WTC11 (cell line): Measurements from ENCODE around the gene SLC30A2. TPM values are rescaled to one million over a fixed set of nuclear protein-coding genes. Genes with fewer than 3 reads are reported as not detected.
A peak's percentile ranks its signal among the peaks of the same experiment; 100 is the strongest.

Experiments used
- ATAC-seq: fragments of 200-7000 bp; cut with Tn5 transposase; 2 replicates; pipeline ENCODE4 v1.10.0; 2021; ENCODE audit warnings: mild to moderate bottlenecking, moderate library complexity
- CTCF ChIA-PET: fragments of 300-600 bp; sonication (Branson Sonifier 250); formaldehyde crosslinking; loops from one replicate; lab custom pipeline; 2021; ENCODE audit warnings: antibody characterized with exemption; lab: Charles Lee
- POLR2A ChIA-PET: fragments of 350-600 bp; sonication (Branson Sonifier 250); formaldehyde crosslinking; loops from one replicate; lab custom pipeline; 2021; ENCODE audit warnings: antibody characterized with exemption; lab: Charles Lee
- DNase-seq: peaks from one replicate; pipeline ENCODE4 v3.0.0; 2021; ENCODE audit warnings: low spot score
- H3K27ac Mint-ChIP-seq: 2 replicates; pipeline ENCODE4 v1.8.0; 2021; ENCODE audit warnings: mixed read lengths
- H3K27me3 Mint-ChIP-seq: 2 replicates; pipeline ENCODE4 v1.8.0; 2021; ENCODE audit warnings: low read depth, mild to moderate bottlenecking, moderate library complexity, mixed read lengths
- H3K36me3 Mint-ChIP-seq: 2 replicates; pipeline ENCODE4 v1.8.0; 2021; ENCODE audit warnings: mixed read lengths
- H3K4me1 Mint-ChIP-seq: 2 replicates; pipeline ENCODE4 v1.8.0; 2022; ENCODE audit warnings: mixed read lengths
- H3K4me3 Mint-ChIP-seq: 2 replicates; pipeline ENCODE4 v1.8.0; 2021; ENCODE audit warnings: mild to moderate bottlenecking, moderate library complexity, mixed read lengths
- H3K9me3 Mint-ChIP-seq: 2 replicates; pipeline ENCODE4 v1.8.0; 2021; ENCODE audit warnings: mixed read lengths
- CBFB ChIP-seq: sonication (generic); formaldehyde crosslinking; IDR thresholded peaks from 2 replicates; pipeline ENCODE4 v1.8.1; 2022; ENCODE audit warnings: mild to moderate bottlenecking, low read depth, missing genetic modification reagents
- FOXK1 ChIP-seq: sonication (generic); formaldehyde crosslinking; IDR thresholded peaks from 2 replicates; pipeline ENCODE4 v1.8.0; 2022; ENCODE audit warnings: mild to moderate bottlenecking, moderate library complexity, missing genetic modification reagents
- MYBL2 ChIP-seq: sonication (generic); formaldehyde crosslinking; IDR thresholded peaks from 2 replicates; pipeline ENCODE4 v1.8.1; 2023; ENCODE audit warnings: mild to moderate bottlenecking, moderate library complexity, missing genetic modification reagents
- NFYB ChIP-seq: sonication (generic); formaldehyde crosslinking; conservative IDR thresholded peaks from 2 replicates; pipeline ENCODE4 v1.8.0; 2022; ENCODE audit warnings: low read depth, missing genetic modification reagents
- total RNA-seq: library from RNA; stranded (reverse); gene quantifications from 3 replicates; pipeline ENCODE4 v1.2.3, GENCODE V29; 2021
- TF ChIP-seq, protein P1 (sequence below): sonication (generic); formaldehyde crosslinking; IDR thresholded peaks from 2 replicates; pipeline ENCODE4 v1.8.1; 2023; ENCODE audit warnings: mild to moderate bottlenecking, missing genetic modification reagents, borderline replicate concordance
- TF ChIP-seq, protein P2 (sequence below): sonication (generic); formaldehyde crosslinking; IDR thresholded peaks from 2 replicates; pipeline ENCODE4 v1.8.1; 2023; ENCODE audit warnings: mild to moderate bottlenecking, moderate library complexity, missing genetic modification reagents
- TF ChIP-seq, protein P3 (sequence below): sonication (generic); formaldehyde crosslinking; IDR thresholded peaks from 2 replicates; pipeline ENCODE4 v1.8.0; 2022; ENCODE audit warnings: missing genetic modification reagents
- TF ChIP-seq, protein P4 (sequence below): sonication (generic); formaldehyde crosslinking; IDR thresholded peaks from 2 replicates; pipeline ENCODE4 v1.8.1; 2022; ENCODE audit warnings: mild to moderate bottlenecking, moderate library complexity, missing genetic modification reagents

The SLC30A2 gene
- total RNA-seq, 1 experiment from 2014 or later, result 0.15 TPM

DNA sequence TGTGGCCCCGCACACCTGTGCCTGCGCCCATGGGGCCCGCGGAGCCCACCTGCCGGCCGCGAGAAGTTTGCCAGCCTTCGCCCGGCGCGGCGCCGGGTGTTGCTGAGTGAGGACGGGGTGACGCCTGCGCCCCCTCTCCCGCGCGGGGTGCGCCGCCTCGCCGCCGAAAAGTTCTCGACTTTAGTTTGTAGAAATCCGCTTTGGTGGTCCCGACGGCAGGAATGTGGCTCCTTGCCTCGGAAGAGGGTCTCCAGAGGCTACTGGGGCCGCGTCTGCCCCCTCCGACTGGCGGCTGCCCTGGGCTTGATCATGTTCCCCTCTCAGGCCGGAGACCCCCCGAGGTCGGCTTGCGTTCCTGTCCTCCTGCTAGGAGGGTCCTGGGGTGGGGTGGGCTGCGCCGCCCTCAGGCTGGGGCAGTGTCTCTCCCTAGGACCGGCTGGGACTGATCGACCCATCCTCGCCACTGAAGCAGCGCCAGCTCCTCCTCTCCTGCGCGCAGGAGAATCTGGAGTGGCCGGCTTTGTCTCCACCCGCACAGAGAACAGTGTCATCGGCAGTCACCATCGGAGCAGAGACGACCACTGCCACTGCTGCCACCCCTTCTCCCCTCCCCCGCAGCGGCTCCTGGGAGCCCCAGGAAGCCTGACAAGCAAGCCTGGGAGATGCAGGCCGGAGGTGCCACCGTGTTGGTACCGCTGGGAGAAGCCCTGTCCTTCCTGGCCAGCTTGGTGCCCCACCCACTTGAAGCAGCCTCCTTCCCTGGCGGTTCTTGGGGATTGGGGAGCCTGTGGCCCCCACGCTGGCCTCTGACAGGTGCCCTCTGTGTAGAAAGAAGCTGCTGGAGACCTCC lies 553 bp upstream of the SLC30A2 start:
- ChIA-PET CTCF (interaction anchor here (0.8 to 3.7 kb wide), 7 partner anchors 7 to 189 kb away, joined by 3 to 55 read pairs (median 3); partner anchors contain the start of gene ZNF593), POLR2A (interaction anchor here (0.7 kb wide), 1 partner anchor 28 kb away, joined by 3 read pairs; no protein-coding TSS in a partner anchor)
- H3K27me3 Mint-ChIP-seq, result peaks cover 100% of the 10 kb centered on the region

DNA sequence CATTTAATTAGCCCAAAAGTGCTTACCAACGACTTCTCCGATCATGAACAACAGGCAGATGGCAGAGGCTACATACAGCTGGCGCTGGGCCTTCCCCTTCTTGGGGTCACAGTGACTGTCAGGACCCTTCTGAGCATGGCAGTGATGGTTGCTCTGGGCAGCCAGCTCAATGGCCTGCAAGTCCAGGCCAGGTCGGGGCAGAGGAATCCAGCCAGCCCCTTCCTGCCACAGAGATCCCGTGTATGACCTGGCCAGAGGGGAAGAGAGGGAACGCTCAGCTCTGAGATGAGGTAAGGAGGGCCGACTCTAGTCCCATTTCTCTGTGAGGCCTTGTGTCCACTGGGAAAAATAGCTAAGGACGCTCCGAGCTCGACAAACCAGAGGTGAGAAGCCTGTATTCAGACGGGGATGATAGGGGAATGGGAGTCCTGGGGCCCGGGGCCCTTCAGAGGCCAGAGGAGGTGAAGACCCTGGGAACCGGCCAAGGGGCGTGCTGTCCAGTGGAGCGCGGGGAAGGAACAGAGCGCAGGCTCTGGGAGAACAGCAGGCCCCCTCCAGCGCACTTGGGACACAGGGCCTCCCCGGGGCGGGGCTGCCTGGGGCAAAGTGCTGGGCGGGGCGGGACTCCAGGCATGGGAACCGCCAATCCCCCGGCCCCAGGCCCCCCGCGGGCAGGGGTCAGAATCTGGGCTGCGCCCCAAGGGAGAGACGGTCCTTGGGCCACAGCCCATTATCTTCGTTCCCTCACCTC lies 772 bp downstream of the SLC30A2 start:
- DNase-seq, result peak; percentile 42
- Mint-ChIP-seq H3K4me3 (peak overlapping the region; percentile 46), H3K27ac (no peak overlapping the region), H3K4me1 (peaks cover 3% of the 10 kb centered on the region), H3K27me3 (peaks cover 87% of the 10 kb centered on the region), H3K9me3 (no peaks in the 10 kb centered on the region), H3K36me3 (no peaks in the 10 kb centered on the region)
- peak; percentile 38 for ATAC-seq
- POLR2A ChIA-PET, result interaction anchor here (0.9 kb wide), 1 partner anchor 11 kb away, joined by 4 read pairs; no protein-coding TSS in a partner anchor
- CTCF ChIA-PET, result interaction anchor here (0.7 to 3.7 kb wide), 7 partner anchors 9 to 277 kb away, joined by 3 to 55 read pairs (median 3); partner anchors contain the start of genes PAFAH2 and ZNF593
- TF ChIP-seq CBFB, result no peak
- no peak for TF ChIP-seq MYBL2 (CRISPR knock-in tag)

More for the DNA sequence above, 553 bp upstream of the SLC30A2 start:
- no peaks in the 10 kb centered on the region for H3K9me3 Mint-ChIP-seq
- H3K27ac Mint-ChIP-seq, result no peak overlapping the region
- TF ChIP-seq, protein P1, sequence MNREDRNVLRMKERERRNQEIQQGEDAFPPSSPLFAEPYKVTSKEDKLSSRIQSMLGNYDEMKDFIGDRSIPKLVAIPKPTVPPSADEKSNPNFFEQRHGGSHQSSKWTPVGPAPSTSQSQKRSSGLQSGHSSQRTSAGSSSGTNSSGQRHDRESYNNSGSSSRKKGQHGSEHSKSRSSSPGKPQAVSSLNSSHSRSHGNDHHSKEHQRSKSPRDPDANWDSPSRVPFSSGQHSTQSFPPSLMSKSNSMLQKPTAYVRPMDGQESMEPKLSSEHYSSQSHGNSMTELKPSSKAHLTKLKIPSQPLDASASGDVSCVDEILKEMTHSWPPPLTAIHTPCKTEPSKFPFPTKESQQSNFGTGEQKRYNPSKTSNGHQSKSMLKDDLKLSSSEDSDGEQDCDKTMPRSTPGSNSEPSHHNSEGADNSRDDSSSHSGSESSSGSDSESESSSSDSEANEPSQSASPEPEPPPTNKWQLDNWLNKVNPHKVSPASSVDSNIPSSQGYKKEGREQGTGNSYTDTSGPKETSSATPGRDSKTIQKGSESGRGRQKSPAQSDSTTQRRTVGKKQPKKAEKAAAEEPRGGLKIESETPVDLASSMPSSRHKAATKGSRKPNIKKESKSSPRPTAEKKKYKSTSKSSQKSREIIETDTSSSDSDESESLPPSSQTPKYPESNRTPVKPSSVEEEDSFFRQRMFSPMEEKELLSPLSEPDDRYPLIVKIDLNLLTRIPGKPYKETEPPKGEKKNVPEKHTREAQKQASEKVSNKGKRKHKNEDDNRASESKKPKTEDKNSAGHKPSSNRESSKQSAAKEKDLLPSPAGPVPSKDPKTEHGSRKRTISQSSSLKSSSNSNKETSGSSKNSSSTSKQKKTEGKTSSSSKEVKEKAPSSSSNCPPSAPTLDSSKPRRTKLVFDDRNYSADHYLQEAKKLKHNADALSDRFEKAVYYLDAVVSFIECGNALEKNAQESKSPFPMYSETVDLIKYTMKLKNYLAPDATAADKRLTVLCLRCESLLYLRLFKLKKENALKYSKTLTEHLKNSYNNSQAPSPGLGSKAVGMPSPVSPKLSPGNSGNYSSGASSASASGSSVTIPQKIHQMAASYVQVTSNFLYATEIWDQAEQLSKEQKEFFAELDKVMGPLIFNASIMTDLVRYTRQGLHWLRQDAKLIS (CRISPR knock-in tag), result no peak
- TF ChIP-seq, protein P2, sequence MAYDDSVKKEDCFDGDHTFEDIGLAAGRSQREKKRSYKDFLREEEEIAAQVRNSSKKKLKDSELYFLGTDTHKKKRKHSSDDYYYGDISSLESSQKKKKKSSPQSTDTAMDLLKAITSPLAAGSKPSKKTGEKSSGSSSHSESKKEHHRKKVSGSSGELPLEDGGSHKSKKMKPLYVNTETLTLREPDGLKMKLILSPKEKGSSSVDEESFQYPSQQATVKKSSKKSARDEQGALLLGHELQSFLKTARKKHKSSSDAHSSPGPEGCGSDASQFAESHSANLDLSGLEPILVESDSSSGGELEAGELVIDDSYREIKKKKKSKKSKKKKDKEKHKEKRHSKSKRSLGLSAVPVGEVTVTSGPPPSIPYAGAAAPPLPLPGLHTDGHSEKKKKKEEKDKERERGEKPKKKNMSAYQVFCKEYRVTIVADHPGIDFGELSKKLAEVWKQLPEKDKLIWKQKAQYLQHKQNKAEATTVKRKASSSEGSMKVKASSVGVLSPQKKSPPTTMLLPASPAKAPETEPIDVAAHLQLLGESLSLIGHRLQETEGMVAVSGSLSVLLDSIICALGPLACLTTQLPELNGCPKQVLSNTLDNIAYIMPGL (CRISPR knock-in tag), result peak; percentile 20; the same call in 1 of the 2 replicates
- TF ChIP-seq FOXK1 (CRISPR knock-in tag) (no peak), NFYB (CRISPR knock-in tag) (no peak)
- TF ChIP-seq, protein P3, sequence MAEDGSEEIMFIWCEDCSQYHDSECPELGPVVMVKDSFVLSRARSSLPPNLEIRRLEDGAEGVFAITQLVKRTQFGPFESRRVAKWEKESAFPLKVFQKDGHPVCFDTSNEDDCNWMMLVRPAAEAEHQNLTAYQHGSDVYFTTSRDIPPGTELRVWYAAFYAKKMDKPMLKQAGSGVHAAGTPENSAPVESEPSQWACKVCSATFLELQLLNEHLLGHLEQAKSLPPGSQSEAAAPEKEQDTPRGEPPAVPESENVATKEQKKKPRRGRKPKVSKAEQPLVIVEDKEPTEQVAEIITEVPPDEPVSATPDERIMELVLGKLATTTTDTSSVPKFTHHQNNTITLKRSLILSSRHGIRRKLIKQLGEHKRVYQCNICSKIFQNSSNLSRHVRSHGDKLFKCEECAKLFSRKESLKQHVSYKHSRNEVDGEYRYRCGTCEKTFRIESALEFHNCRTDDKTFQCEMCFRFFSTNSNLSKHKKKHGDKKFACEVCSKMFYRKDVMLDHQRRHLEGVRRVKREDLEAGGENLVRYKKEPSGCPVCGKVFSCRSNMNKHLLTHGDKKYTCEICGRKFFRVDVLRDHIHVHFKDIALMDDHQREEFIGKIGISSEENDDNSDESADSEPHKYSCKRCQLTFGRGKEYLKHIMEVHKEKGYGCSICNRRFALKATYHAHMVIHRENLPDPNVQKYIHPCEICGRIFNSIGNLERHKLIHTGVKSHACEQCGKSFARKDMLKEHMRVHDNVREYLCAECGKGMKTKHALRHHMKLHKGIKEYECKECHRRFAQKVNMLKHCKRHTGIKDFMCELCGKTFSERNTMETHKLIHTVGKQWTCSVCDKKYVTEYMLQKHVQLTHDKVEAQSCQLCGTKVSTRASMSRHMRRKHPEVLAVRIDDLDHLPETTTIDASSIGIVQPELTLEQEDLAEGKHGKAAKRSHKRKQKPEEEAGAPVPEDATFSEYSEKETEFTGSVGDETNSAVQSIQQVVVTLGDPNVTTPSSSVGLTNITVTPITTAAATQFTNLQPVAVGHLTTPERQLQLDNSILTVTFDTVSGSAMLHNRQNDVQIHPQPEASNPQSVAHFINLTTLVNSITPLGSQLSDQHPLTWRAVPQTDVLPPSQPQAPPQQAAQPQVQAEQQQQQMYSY (CRISPR knock-in tag), result no peak
- TF ChIP-seq, protein P4, sequence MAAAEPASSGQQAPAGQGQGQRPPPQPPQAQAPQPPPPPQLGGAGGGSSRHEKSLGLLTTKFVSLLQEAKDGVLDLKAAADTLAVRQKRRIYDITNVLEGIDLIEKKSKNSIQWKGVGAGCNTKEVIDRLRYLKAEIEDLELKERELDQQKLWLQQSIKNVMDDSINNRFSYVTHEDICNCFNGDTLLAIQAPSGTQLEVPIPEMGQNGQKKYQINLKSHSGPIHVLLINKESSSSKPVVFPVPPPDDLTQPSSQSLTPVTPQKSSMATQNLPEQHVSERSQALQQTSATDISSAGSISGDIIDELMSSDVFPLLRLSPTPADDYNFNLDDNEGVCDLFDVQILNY (CRISPR knock-in tag), result 0 out of 2 replicates have a peak, but pooled peaks have one; percentile 14
- TF ChIP-seq, all 79 proteins: peak for 2
- peak; percentile 24 for DNase-seq
- no peaks in the 10 kb centered on the region for H3K36me3 Mint-ChIP-seq
- H3K4me3 Mint-ChIP-seq, result peak overlapping the region; percentile 59
- peak; percentile 38 for ATAC-seq
- peaks cover 3% of the 10 kb centered on the region for H3K4me1 Mint-ChIP-seq
